Uterus (tissue), 2 donors: ENCODE results near the gene EMILIN1.

Experiments used
- POLR2A ChIP-seq, 2 donors: fragments of 450-650 bp; IDR thresholded peaks; one replicate each; pipeline ENCODE4 v1.6.1; 2016; ENCODE audit warnings: antibody characterized with exemption in 2 of 2, mild to moderate bottlenecking in 1 of 2, moderate library complexity in 1 of 2
- TF ChIP-seq, protein P1 (sequence below), 4 experiments: fragments of 200-600 bp in 2 of 4; fragments of 450-650 bp in 2 of 4; sonication (generic) in 2 of 4; IDR thresholded peaks; one replicate each; pipeline ENCODE4 v1.5.1; 2016 to 2019; ENCODE audit warnings: antibody characterized with exemption in 4 of 4, mild to moderate bottlenecking in 2 of 4, moderate library complexity in 1 of 4

DNA sequence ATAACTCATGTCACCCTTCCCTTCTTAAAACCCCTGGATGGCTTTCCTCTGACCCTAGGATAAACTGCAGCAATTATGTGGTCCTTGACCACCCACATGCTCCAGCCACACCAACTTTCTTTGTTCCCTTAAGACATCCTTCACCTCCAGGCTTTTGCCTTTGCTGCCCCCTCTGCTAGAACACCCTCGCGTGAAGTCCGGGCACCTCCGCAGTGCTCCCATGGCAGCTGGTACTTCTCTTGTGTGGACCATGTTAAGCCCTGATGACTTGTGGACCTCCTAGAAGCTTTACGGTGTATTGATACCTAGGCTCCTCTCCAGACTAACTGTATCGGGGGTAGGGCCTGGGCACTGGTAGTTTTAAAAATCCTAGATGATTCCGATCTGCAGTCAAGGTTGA is 44.4 kb downstream of the EMILIN1 start:
- TF ChIP-seq, protein P1, sequence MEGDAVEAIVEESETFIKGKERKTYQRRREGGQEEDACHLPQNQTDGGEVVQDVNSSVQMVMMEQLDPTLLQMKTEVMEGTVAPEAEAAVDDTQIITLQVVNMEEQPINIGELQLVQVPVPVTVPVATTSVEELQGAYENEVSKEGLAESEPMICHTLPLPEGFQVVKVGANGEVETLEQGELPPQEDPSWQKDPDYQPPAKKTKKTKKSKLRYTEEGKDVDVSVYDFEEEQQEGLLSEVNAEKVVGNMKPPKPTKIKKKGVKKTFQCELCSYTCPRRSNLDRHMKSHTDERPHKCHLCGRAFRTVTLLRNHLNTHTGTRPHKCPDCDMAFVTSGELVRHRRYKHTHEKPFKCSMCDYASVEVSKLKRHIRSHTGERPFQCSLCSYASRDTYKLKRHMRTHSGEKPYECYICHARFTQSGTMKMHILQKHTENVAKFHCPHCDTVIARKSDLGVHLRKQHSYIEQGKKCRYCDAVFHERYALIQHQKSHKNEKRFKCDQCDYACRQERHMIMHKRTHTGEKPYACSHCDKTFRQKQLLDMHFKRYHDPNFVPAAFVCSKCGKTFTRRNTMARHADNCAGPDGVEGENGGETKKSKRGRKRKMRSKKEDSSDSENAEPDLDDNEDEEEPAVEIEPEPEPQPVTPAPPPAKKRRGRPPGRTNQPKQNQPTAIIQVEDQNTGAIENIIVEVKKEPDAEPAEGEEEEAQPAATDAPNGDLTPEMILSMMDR (IDR thresholded peaks at IDR 0.05): no peak
- TF ChIP-seq POLR2A (IDR thresholded peaks at IDR 0.05): no peak
